IMR-90 (cell line): ENCODE results near the gene EYS. TPM values are rescaled to one million over a fixed set of nuclear protein-coding genes. Genes with fewer than 3 reads are reported as not detected.

ENCODE experiments used
- ATAC-seq: fragments of 200-7000 bp; cut with Tn5 transposase; 2 replicates; pipeline ENCODE4 v1.9.1; 2020; ENCODE audit warnings: low read depth, mild to moderate bottlenecking, moderate library complexity
- BruUV-seq: library from RNA; stranded (reverse); fragments of 400-500 nt; replicated peaks from 2 replicates; lab custom pipeline; 2021; lab: Mats Ljungman, UMichigan
- CTCF ChIA-PET: fragments of 300-600 bp; formaldehyde crosslinking; extraction: SDS; loops from one replicate; lab custom pipeline; 2021; ENCODE audit warnings: antibody characterized with exemption; lab: Yijun Ruan, JAX
- POLR2A ChIA-PET: fragments of 300-600 bp; sonication (Branson Sonifier 250); formaldehyde crosslinking; loops from one replicate; lab custom pipeline; 2022; ENCODE audit warnings: antibody characterized with exemption; ENCODE audit not compliant: unreplicated experiment; lab: Charles Lee
- DNase-seq: peaks from one replicate; pipeline ENCODE4 v3.0.0; 2013
- H2AFZ ChIP-seq: replicated peaks from 2 replicates; pipeline ENCODE3; 2013; ENCODE audit warnings: low read length, mild to moderate bottlenecking; ENCODE audit not compliant: poor library complexity
- H2AK5ac ChIP-seq: 2 replicates; pipeline ENCODE4 v1.6.1; 2013; ENCODE audit warnings: low read depth, low read length, inconsistent platforms
- H2AK9ac ChIP-seq: replicated peaks from 2 replicates; pipeline ENCODE3; 2013; ENCODE audit warnings: mild to moderate bottlenecking, low read depth, low read length, moderate library complexity; ENCODE audit not compliant: poor library complexity
- H2BK120ac ChIP-seq: 2 replicates; pipeline ENCODE4 v1.6.1; 2013; ENCODE audit warnings: low read depth, low read length, inconsistent platforms
- H2BK15ac ChIP-seq: 3 replicates; pipeline ENCODE4 v1.6.1; 2013; ENCODE audit warnings: low read depth, low read length, inconsistent platforms
- H2BK20ac ChIP-seq: 2 replicates; pipeline ENCODE4 v1.6.1; 2013; ENCODE audit warnings: low read depth, mild to moderate bottlenecking, inconsistent platforms, low read length, moderate library complexity
- H2BK5ac ChIP-seq: 2 replicates; pipeline ENCODE4 v1.6.1; 2013; ENCODE audit warnings: mild to moderate bottlenecking, low read depth, low read length, inconsistent platforms; ENCODE audit not compliant: poor library complexity, severe bottlenecking
- H3K14ac ChIP-seq: replicated peaks from 2 replicates; pipeline ENCODE4 v1.6.1; 2013; ENCODE audit warnings: low read depth, low read length, inconsistent platforms
- H3K18ac ChIP-seq: 2 replicates; pipeline ENCODE4 v1.6.1; 2013; ENCODE audit warnings: low read depth, low read length, control low read depth
- H3K23ac ChIP-seq: 2 replicates; pipeline ENCODE4 v1.6.1; 2013; ENCODE audit warnings: low read depth, low read length, inconsistent platforms
- H3K27ac ChIP-seq: 2 replicates; pipeline ENCODE4 v1.5.1; 2013; ENCODE audit warnings: mild to moderate bottlenecking, control low read depth, low read length; ENCODE audit not compliant: insufficient read depth
- H3K27me3 ChIP-seq: 2 replicates; pipeline ENCODE4 v1.6.1; 2013; ENCODE audit warnings: low read length; ENCODE audit not compliant: control insufficient read depth, insufficient read depth
- H3K36me3 ChIP-seq: 2 replicates; pipeline ENCODE4 v1.6.1; 2013; ENCODE audit warnings: low read length, mixed read lengths; ENCODE audit not compliant: control insufficient read depth, insufficient read depth
- H3K4ac ChIP-seq: 2 replicates; pipeline ENCODE4 v1.6.1; 2013; ENCODE audit warnings: low read depth, low read length, inconsistent platforms
- H3K4me1 ChIP-seq: 2 replicates; pipeline ENCODE4 v1.6.1; 2013; ENCODE audit warnings: low read length, mixed read lengths; ENCODE audit not compliant: control insufficient read depth, insufficient read depth
- H3K4me2 ChIP-seq: 2 replicates; pipeline ENCODE4 v1.6.1; 2013; ENCODE audit warnings: low read depth, mild to moderate bottlenecking, control low read depth, low read length, moderate library complexity
- H3K4me3 ChIP-seq: 2 replicates; pipeline ENCODE4 v1.5.1; 2013; ENCODE audit warnings: low read depth, mild to moderate bottlenecking, control low read depth, low read length, moderate library complexity; ENCODE audit not compliant: insufficient read depth
- H3K56ac ChIP-seq: 2 replicates; pipeline ENCODE4 v1.6.1; 2013; ENCODE audit warnings: low read length, inconsistent platforms; ENCODE audit not compliant: insufficient read depth; ENCODE audit errors: extremely low read depth
- H3K79me1 ChIP-seq, 2 experiments: 2 replicates each; pipeline ENCODE4 v1.6.1; 2013; ENCODE audit warnings: low read length in 2 of 2, inconsistent platforms in 1 of 2, low read depth in 1 of 2
- H3K9ac ChIP-seq: 2 replicates; pipeline ENCODE4 v1.6.1; 2013; ENCODE audit warnings: low read depth, low read length, control low read depth
- H3K9me1 ChIP-seq: 2 replicates; pipeline ENCODE4 v1.6.1; 2013; ENCODE audit warnings: low read length, inconsistent platforms; ENCODE audit not compliant: insufficient read depth
- H3K9me3 ChIP-seq: 2 replicates; pipeline ENCODE4 v1.6.1; 2013; ENCODE audit warnings: low read length; ENCODE audit not compliant: control insufficient read depth, insufficient read depth
- H4K20me1 ChIP-seq: 2 replicates; pipeline ENCODE4 v1.6.1; 2013; ENCODE audit warnings: low read length, inconsistent platforms; ENCODE audit not compliant: insufficient read depth
- H4K5ac ChIP-seq: 2 replicates; pipeline ENCODE4 v1.6.1; 2013; ENCODE audit warnings: mild to moderate bottlenecking, low read depth, low read length, control low read depth
- H4K8ac ChIP-seq, 2 experiments: 2 replicates each; pipeline ENCODE4 v1.6.1; 2013; ENCODE audit warnings: low read depth in 2 of 2, low read length in 2 of 2, control low read depth in 1 of 2, inconsistent platforms in 1 of 2
- H4K91ac ChIP-seq: 2 replicates; pipeline ENCODE4 v1.6.1; 2013; ENCODE audit warnings: low read depth, low read length, inconsistent platforms; ENCODE audit not compliant: insufficient read depth
- POLR2A ChIP-seq: IDR thresholded peaks from 2 replicates; pipeline ENCODE4 v1.6.1; 2012; ENCODE audit warnings: mild to moderate bottlenecking, low read depth, low read length
- WGBS, 2 experiments: methylation state at CpG; one replicate each; pipeline versions ENCODE4 v1.1.5 to v1.1.7; 2013; ENCODE audit warnings: missing lambda C conversion rate in 2 of 2; ENCODE audit not compliant: insufficient read length in 1 of 2; ENCODE audit errors: extremely low coverage in 2 of 2; 5-methylcytosine and 5-hydroxymethylcytosine counted together
- dilution Hi-C: fragments of 300-500 bp; cut with HindIII; formaldehyde crosslinking; loops from one replicate; pipeline ENCODE4 v1.14.3; 2018; ENCODE audit warnings: low sequenced_read_pairs; ENCODE audit not compliant: unreplicated experiment
- in situ Hi-C: fragments of 300-500 bp; cut with MboI; formaldehyde crosslinking; loops from 3 replicates; pipeline ENCODE4 v1.14.3; 2019; ENCODE audit warnings: low sequenced_read_pairs, inconsistent platforms, mixed read lengths
- intact Hi-C: fragments of 100-400 bp; cut with micrococcal nuclease; formaldehyde crosslinking; loops from 2 replicates; pipeline ENCODE4 v1.10.0; 2022
- polyA plus RNA-seq, 3 experiments: library from polyadenylated mRNA; depleted of rRNA; stranded (reverse); fragments of >200 nt; gene quantifications; 2 replicates each; pipeline ENCODE4 v1.2.3, GENCODE V29; 2012; ENCODE audit warnings: low replicate concordance in 1 of 3
- total RNA-seq: library from RNA; depleted of rRNA; stranded (reverse); fragments of >200 nt; gene quantifications from 2 replicates; pipeline ENCODE4 v1.2.3, GENCODE V29; 2012

Gene EYS
- total and polyA plus RNA-seq, 2 of the 4 experiments (the other 2 are of a cell fraction), result under 0.01 TPM; not detected in 1

- no peak overlapping the region for H3K27ac ChIP-seq
- H2AK5ac ChIP-seq, result no peak overlapping the region
- H4K20me1 ChIP-seq, result no peaks in the 10 kb centered on the region
- no peaks in the 10 kb centered on the region for H3K79me1 ChIP-seq
- CTCF ChIA-PET, result no interaction called here
- no peaks in the 10 kb centered on the region for H3K27me3 ChIP-seq
- POLR2A ChIA-PET, result no interaction called here
- H2AK9ac ChIP-seq, result no peak overlapping the region
- no peak overlapping the region for H4K8ac ChIP-seq
- H3K4me1 ChIP-seq, result no peaks in the 10 kb centered on the region
- no peak overlapping the region for H4K91ac ChIP-seq
- no peak overlapping the region for H3K4me2 ChIP-seq
- H2BK5ac ChIP-seq, result no peak overlapping the region
- H3K9me1 ChIP-seq, result no peaks in the 10 kb centered on the region
- H3K4ac ChIP-seq, result no peak overlapping the region
- H3K9ac ChIP-seq, result no peak overlapping the region
- no peak overlapping the region for H3K18ac ChIP-seq
- H3K4me3 ChIP-seq, result no peak overlapping the region
- WGBS, 2 experiments, result no CpG with 5 or more reads among the region's 2 CpGs
- no peak overlapping the region for H2BK15ac ChIP-seq
- no peak overlapping the region for H3K56ac ChIP-seq
- H2BK20ac ChIP-seq, result no peak overlapping the region
- no peaks in the 10 kb centered on the region for H3K36me3 ChIP-seq
- DNase-seq, result no peak
- no peaks in the 10 kb centered on the region for H3K9me3 ChIP-seq
- in situ Hi-C loops, result no loop called here
- H2BK120ac ChIP-seq, result no peak overlapping the region
- no peak overlapping the region for H4K5ac ChIP-seq
- BruUV-seq, result no TSS peak
- intact Hi-C loops, result no loop called here
- H3K23ac ChIP-seq, result no peak overlapping the region
- H3K14ac ChIP-seq, result no peak overlapping the region
- TF ChIP-seq POLR2A, result no peak
- no peak for ATAC-seq
- dilution Hi-C loops, result no loop called here
- no peak overlapping the region for H2AFZ ChIP-seq
Observed at GRCh38 chr6:64497634-64498033, 1209.4 kb downstream of the EYS start.
